Activated CD4-positive, alpha-beta T cell treated with anti-CD3 and anti-CD28 coated beads for 36 hours (primary cell): ENCODE measurements around the gene SETD3. TPM values are rescaled to one million over a fixed set of nuclear protein-coding genes. Genes with fewer than 3 reads are reported as not detected.

Experiments used
- ATAC-seq: fragments of 200-7000 bp; cut with Tn5 transposase; one replicate; pipeline ENCODE4 v1.10.0; 2021; ENCODE audit warnings: mild to moderate bottlenecking, moderate library complexity
- CTCF ChIA-PET: fragments of 350-600 bp; sonication (Branson Sonifier 250); formaldehyde crosslinking; loops from one replicate; lab custom pipeline; 2021; ENCODE audit warnings: antibody characterized with exemption; lab: Charles Lee
- POLR2A ChIA-PET: fragments of 350-600 bp; sonication (Branson Sonifier 250); formaldehyde crosslinking; loops from one replicate; lab custom pipeline; 2021; ENCODE audit warnings: antibody characterized with exemption, inconsistent platforms; lab: Charles Lee
- DNase-seq: peaks from one replicate; pipeline ENCODE4 v3.0.0-alpha.2; 2020
- H3K27ac Mint-ChIP-seq: one replicate; pipeline ENCODE4 v1.8.0; 2021; ENCODE audit warnings: mixed read lengths
- H3K27me3 Mint-ChIP-seq: one replicate; pipeline ENCODE4 v1.8.0; 2021; ENCODE audit warnings: mixed read lengths
- H3K36me3 Mint-ChIP-seq: one replicate; pipeline ENCODE4 v1.8.0; 2021; ENCODE audit warnings: low read depth, mixed read lengths
- H3K4me1 Mint-ChIP-seq: one replicate; pipeline ENCODE4 v1.8.0; 2021; ENCODE audit warnings: mixed read lengths
- H3K4me3 Mint-ChIP-seq: one replicate; pipeline ENCODE4 v1.8.0; 2021; ENCODE audit warnings: mild to moderate bottlenecking, moderate library complexity, mixed read lengths
- H3K9me3 Mint-ChIP-seq: one replicate; pipeline ENCODE4 v1.8.0; 2021; ENCODE audit warnings: low read depth, mixed read lengths
- intact Hi-C, 2 experiments: fragments of 100-400 bp; cut with DNase I in 1 of 2; cut with micrococcal nuclease in 1 of 2; formaldehyde crosslinking; loops; one replicate each; pipeline versions ENCODE4 v1.14.2 to v1.15.1; 2022 to 2024; cut with DNase I, micrococcal nuclease
- total RNA-seq, 2 experiments: library from RNA; stranded (reverse); gene quantifications; one replicate each; pipeline ENCODE4 v1.2.3, GENCODE V29; 2021

The SETD3 gene
- total RNA-seq, 2 experiments from 2014 or later = 51.5 to 62.3 TPM

DNA sequence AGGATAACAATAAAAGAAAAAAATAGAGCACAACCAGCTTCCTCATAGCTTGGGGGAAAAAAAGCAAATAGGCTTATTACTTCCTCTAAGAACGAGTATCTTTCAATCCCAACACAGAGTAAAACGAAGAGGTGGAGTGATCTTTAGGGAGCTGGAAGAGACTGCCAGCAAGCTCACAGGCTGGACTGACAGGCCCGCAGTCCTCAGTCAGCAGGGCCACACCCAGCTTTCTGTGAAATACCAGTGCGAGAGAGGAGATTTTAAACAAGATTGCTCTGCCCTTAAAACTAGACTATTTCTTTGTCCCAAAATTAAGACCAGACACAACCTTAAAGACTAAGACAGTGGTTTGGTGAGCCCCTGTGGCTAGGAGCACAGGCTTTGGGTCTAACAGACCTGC, 32.9 kb downstream of the SETD3 start:
- ATAC-seq (no peak), DNase-seq (no peak)
- Mint-ChIP-seq H3K36me3 (peaks cover 23% of the 10 kb centered on the region), H3K4me3 (no peak overlapping the region), H3K9me3 (no peaks in the 10 kb centered on the region), H3K4me1 (peaks cover under 1% of the 10 kb centered on the region), H3K27ac (peak overlapping the region; percentile 17), H3K27me3 (no peaks in the 10 kb centered on the region)
- intact Hi-C loops = no loop called here
- CTCF ChIA-PET = interaction anchor here (1.1 to 1.8 kb wide), 2 partner anchors 46 to 60 kb away, joined by 3 to 5 read pairs; no protein-coding TSS in a partner anchor
- POLR2A ChIA-PET = no interaction called here

DNA sequence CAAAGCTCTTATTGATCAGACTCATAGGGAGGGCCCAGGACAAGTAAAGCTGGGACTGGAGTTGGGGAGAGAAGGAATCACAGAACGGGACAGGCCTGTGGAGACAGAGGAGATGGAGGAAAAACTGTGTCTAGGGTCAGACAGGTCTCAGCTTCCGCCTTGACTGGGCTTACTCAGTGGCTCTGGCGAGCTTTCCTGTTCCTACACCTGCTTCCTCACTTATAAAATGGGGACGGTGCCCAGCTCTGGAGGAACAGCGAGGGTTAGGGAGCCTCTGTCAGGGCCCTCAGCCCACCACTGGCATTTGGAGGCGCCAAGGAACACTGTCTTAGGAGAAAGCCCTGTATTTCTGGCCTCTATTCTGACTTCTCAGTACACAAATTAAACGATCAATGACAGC, 34.7 kb downstream of the SETD3 start:
- peaks cover 12% of the 10 kb centered on the region for H3K4me1 Mint-ChIP-seq
- ChIA-PET POLR2A (no interaction called here), CTCF (interaction anchor here (0.6 to 2.1 kb wide), 4 partner anchors 29 to 56 kb away, joined by 4 to 7 read pairs (median 4); no protein-coding TSS in a partner anchor)
- H3K36me3 Mint-ChIP-seq = peaks cover 22% of the 10 kb centered on the region
- intact Hi-C loops = no loop called here
- H3K9me3 Mint-ChIP-seq = no peaks in the 10 kb centered on the region
- no peak overlapping the region for H3K27ac Mint-ChIP-seq
- H3K27me3 Mint-ChIP-seq = no peaks in the 10 kb centered on the region
- ATAC-seq (no peak), DNase-seq (no peak)
- no peak overlapping the region for H3K4me3 Mint-ChIP-seq

DNA sequence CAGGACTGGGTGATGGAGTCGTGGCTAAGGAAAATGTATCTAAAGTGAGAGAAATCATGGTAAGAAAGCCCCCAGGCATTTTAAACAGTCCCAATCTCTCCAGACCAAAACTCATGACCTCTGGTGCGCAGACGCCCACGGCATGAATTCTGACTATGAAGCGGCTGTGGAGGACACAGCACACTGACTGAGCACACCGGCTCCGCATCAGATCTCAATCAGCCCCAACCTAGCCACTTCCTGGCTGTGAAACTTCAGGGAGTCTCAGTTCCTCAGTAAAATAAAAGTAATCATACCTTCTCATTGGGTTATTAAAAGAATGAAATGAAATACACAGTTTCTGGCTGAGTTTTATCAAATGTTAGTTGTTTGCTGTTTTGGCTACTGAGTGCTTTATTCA, 38.7 kb downstream of the SETD3 start:
- ChIA-PET POLR2A (no interaction called here), CTCF (no interaction called here)
- Mint-ChIP-seq H3K4me3 (no peak overlapping the region), H3K27me3 (no peaks in the 10 kb centered on the region), H3K36me3 (peaks cover 26% of the 10 kb centered on the region), H3K27ac (no peak overlapping the region), H3K9me3 (no peaks in the 10 kb centered on the region), H3K4me1 (peaks cover 33% of the 10 kb centered on the region)
- intact Hi-C loops = no loop called here
- ATAC-seq (peak; percentile 71), DNase-seq (peak; percentile 41)

DNA sequence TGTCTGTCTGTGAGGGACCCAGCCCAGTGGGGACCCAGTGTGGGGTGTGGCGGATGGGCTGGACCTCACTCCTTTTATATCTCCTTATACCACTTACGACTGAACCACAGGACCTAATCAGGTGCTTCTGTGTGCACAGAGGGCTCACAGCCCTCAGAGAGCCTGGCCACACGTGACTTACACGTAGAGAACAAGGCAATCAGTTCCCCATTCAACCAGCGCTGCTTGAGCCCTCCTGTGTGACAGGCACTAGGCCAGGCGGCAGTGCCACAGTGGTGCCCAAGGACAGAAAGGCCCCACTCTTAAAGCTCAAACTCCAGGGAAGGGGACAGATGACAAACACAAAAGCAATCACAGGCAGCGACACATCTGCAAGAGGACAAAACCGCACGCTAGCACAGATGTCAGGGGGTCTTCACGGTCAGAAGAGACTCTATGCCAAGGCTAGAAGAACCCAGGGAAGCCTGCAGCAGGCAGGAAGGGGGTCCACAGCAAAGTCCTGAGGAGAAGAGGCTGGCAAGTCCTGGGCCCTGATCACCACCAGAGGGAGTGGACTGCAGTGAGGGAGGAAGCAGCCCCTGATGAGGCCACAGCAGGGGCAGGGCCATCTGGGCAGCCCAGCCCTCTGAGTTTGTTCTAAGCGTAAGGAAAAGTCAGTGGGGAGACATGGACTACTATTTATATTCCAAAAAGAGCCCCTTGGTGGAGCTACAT, 39.3 kb downstream of the SETD3 start:
- DNase-seq (no peak), ATAC-seq (no peak)
- Mint-ChIP-seq H3K4me3 (no peak overlapping the region), H3K27ac (no peak overlapping the region), H3K4me1 (peaks cover 39% of the 10 kb centered on the region), H3K9me3 (no peaks in the 10 kb centered on the region), H3K36me3 (peaks cover 25% of the 10 kb centered on the region), H3K27me3 (no peaks in the 10 kb centered on the region)
- ChIA-PET CTCF (no interaction called here), POLR2A (no interaction called here)
- intact Hi-C loops = no loop called here

DNA sequence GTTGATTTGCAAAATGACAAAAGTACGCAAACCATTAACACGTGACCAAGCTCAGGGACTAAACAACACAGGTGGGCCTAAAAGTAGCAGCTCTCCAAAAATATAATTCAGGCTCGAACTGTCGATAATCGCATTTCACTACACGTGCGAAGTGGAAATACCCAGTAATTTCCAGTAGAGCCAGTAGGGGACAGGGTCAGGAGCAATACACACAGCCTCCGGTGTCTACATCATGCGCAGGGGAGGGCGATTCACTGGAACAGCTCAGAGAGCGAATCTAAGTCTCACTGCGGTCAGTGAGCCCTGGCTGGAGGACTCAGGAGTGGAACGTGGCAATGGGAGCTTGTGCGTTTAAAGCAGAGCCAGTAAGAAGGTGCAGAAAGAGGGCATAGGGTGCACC, 40.4 kb downstream of the SETD3 start:
- CTCF ChIA-PET = interaction anchor here (0.5 to 1.0 kb wide), 3 partner anchors 47 to 1719 kb away, joined by 3 read pairs; no protein-coding TSS in a partner anchor
- ATAC-seq (no peak), DNase-seq (no peak)
- Mint-ChIP-seq H3K27ac (no peak overlapping the region), H3K27me3 (no peaks in the 10 kb centered on the region), H3K9me3 (no peaks in the 10 kb centered on the region), H3K36me3 (peaks cover 34% of the 10 kb centered on the region), H3K4me1 (peaks cover 47% of the 10 kb centered on the region), H3K4me3 (no peak overlapping the region)
- POLR2A ChIA-PET = interaction anchor here (0.5 kb wide), 1 partner anchor 25 kb away, joined by 3 read pairs; no protein-coding TSS in a partner anchor
- intact Hi-C loops = no loop called here

DNA sequence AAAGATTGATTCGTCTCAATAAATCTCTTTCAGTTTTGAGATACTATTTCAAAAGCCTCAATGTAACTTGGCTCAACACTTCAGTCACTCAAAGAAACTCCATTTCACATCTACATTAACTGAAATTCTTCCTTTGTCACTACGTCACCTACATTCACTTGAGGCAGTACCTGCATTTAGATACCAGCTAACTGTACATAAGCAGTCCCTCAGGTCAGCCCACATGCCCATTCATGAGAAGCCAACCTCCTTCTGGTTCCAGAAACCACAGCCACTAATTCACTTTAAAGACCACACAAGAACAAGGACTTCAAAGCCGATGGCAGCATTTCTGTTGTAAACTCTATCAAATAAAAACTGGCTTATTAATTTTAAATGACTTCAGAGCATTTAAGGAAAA, 43.0 kb downstream of the SETD3 start:
- POLR2A ChIA-PET = no interaction called here
- CTCF ChIA-PET = interaction anchor here (0.7 to 1.0 kb wide), 2 partner anchors 22 to 462 kb away, joined by 3 to 4 read pairs; no protein-coding TSS in a partner anchor

DNA sequence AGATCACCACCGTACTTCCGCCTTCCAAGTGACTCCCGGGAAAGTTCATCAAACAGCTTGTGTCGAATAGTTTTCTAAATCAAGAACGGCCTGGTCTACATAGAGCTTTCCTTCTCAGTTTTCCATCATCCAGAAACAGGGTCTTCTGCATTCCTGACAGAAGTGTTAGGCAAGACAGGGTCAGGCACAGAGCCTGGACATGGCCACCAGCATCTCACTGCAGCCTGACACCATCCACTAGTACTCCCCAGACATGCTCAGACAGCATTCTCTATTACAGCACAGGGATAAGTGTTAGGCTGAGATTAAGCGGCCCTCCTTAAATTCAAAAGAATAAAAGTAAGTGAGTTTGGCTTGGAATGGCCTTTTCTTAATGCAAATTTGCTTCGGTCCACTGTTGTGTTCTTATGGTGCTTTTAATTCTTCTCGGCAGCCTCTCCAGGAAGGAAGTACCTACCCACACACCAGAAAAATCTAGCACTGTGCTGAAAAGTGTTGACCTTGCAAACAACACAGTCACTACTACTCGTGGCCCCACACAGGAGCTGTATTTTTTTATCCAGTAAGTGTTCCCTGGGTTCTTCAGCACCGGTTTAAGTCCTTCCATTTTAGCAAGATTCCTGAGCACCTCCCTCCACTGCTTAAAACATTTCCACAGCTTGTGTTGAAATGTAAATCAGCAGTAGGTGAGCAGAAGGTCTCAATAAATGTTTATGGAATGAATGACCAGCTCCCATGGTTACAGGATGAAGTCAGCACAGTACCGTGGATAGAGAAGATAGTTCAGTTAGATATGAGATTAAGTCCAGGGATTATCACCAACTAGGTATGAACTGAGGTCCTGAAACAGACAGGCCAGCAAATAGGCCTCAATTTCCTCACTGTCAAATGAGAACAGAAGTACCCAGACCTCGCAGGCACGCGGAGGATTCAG, 44.1 kb downstream of the SETD3 start:
- CTCF ChIA-PET = interaction anchor here (1.2 kb wide), 1 partner anchor 10 kb away, joined by 3 read pairs; no protein-coding TSS in a partner anchor
- POLR2A ChIA-PET = no interaction called here
- Mint-ChIP-seq H3K27ac (peak overlapping the region; percentile 88), H3K4me1 (peaks cover 37% of the 10 kb centered on the region), H3K4me3 (no peak overlapping the region), H3K27me3 (no peaks in the 10 kb centered on the region), H3K36me3 (peaks cover 38% of the 10 kb centered on the region), H3K9me3 (no peaks in the 10 kb centered on the region)
- intact Hi-C loops = no loop called here
- DNase-seq (no peak), ATAC-seq (peak; percentile 69)

More for the DNA sequence above, 43.0 kb downstream of the SETD3 start:
- Mint-ChIP-seq H3K27ac (peak overlapping the region; percentile 88), H3K36me3 (peaks cover 40% of the 10 kb centered on the region), H3K27me3 (no peaks in the 10 kb centered on the region), H3K4me1 (peaks cover 48% of the 10 kb centered on the region), H3K4me3 (no peak overlapping the region), H3K9me3 (no peaks in the 10 kb centered on the region)
- intact Hi-C loops = no loop called here
- DNase-seq = no peak
- no peak for ATAC-seq

DNA sequence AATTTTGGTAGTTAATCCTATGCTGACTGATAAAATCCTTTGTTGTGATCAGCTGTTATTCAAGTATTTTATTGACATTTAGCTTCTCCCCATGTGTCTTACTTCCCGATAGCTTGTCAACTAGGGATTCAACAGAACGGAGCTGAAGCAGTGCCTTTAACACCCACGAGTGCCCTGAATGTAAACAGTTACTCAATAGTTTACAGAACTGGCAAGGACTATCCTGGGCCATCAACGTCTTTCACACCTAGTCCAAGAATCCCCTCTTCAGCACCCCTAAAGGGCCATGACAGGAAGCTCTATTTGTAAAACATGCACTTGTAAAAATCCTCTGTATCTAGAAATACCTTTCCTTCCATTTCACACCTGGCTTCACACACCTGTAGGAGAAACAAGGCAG, 45.3 kb downstream of the SETD3 start:
- ATAC-seq (no peak), DNase-seq (no peak)
- Mint-ChIP-seq H3K27ac (no peak overlapping the region), H3K27me3 (no peaks in the 10 kb centered on the region), H3K9me3 (no peaks in the 10 kb centered on the region), H3K36me3 (peaks cover 48% of the 10 kb centered on the region), H3K4me1 (peaks cover 40% of the 10 kb centered on the region), H3K4me3 (no peak overlapping the region)
- CTCF ChIA-PET = interaction anchor here (0.9 to 1.5 kb wide), 4 partner anchors 10 to 115 kb away, joined by 3 to 5 read pairs (median 4); no protein-coding TSS in a partner anchor
- intact Hi-C loops = no loop called here
- POLR2A ChIA-PET = no interaction called here

DNA sequence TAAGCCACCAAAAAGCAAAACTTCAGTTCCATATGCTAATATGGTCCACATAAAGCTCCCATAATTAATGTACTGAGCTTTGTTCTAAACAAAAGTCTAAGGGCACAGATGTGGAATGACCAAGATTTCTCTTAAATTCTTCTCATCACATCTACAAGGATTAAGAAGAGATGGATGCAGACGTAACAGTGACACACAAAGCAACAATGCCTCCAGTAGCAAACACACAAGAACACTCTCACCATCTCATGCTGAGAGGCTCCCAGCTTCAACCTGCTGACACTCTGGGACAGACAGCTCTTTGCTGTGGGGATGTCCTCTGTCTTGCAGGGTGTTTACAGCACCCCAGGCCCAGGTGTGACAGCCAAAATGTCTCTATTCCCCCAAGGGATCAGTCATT, 48.2 kb downstream of the SETD3 start:
- DNase-seq (no peak), ATAC-seq (no peak)
- no peak overlapping the region for H3K27ac Mint-ChIP-seq
- no peaks in the 10 kb centered on the region for H3K27me3 Mint-ChIP-seq
- intact Hi-C loops = no loop called here
- ChIA-PET POLR2A (no interaction called here), CTCF (no interaction called here)
- H3K4me3 Mint-ChIP-seq = no peak overlapping the region
- peaks cover 3% of the 10 kb centered on the region for H3K9me3 Mint-ChIP-seq
- peaks cover 27% of the 10 kb centered on the region for H3K4me1 Mint-ChIP-seq
- peaks cover 66% of the 10 kb centered on the region for H3K36me3 Mint-ChIP-seq

DNA sequence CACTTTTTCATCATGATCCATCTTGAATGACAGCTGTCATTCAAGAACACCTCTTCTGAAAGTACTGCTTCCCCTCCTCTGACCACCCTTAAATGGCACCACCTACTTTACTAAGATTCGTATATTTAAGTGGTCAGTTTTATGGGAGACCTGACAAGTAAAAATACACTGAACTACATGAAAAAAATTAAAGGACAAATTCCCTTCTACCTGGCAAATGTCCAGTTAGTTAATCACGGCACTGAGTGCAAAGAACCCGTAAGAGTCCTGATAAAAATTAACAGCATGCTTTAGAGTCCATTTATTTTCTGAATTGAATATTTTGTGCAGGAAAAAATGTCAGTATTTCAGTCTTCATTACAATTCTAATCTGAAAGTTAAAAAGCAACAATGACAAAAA, 48.7 kb downstream of the SETD3 start:
- intact Hi-C loops = no loop called here
- Mint-ChIP-seq H3K4me3 (no peak overlapping the region), H3K27ac (no peak overlapping the region), H3K27me3 (no peaks in the 10 kb centered on the region), H3K9me3 (peaks cover 3% of the 10 kb centered on the region), H3K36me3 (peaks cover 62% of the 10 kb centered on the region), H3K4me1 (peaks cover 23% of the 10 kb centered on the region)
- POLR2A ChIA-PET = no interaction called here
- ATAC-seq (no peak), DNase-seq (no peak)
- CTCF ChIA-PET = no interaction called here

DNA sequence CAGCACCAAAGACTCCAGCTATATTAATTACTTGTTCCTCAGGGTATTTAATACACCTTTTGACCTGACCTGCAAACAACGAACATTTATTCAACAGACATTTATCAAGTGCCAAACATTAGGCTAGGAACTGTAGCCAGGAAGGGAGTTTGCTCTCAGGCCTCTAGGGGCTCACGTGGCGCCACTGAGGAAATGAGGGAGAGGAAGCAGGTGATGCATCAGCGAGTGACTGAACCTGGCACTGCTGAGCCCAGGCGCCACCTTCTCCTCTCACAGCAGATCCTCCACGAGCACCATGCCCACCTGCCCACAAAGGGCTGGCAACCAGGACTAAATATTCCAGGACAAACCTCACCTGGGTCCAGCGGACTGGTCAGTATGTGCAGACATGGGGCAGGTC, 50.2 kb downstream of the SETD3 start:
- DNase-seq = peak; percentile 64
- ATAC-seq = peak; percentile 92
- peaks cover 13% of the 10 kb centered on the region for H3K4me1 Mint-ChIP-seq
- ChIA-PET POLR2A (no interaction called here), CTCF (interaction anchor here (0.6 to 0.7 kb wide), 3 partner anchors 12 to 50 kb away, joined by 3 to 4 read pairs (median 4); no protein-coding TSS in a partner anchor)
- intact Hi-C loops = no loop called here
- no peaks in the 10 kb centered on the region for H3K27me3 Mint-ChIP-seq
- no peak overlapping the region for H3K27ac Mint-ChIP-seq
- no peak overlapping the region for H3K4me3 Mint-ChIP-seq
- H3K9me3 Mint-ChIP-seq = peaks cover 3% of the 10 kb centered on the region
- H3K36me3 Mint-ChIP-seq = peaks cover 55% of the 10 kb centered on the region
